Measurements from ENCODE around the gene ZNF831. TPM values are rescaled to one million over a fixed set of nuclear protein-coding genes. Genes with fewer than 3 reads are reported as not detected.

ZNF831 gene
- total and polyA plus RNA-seq, 4 experiments from 2014 or later: 7.8 to 49.0 (median 29.5) TPM

DNA sequence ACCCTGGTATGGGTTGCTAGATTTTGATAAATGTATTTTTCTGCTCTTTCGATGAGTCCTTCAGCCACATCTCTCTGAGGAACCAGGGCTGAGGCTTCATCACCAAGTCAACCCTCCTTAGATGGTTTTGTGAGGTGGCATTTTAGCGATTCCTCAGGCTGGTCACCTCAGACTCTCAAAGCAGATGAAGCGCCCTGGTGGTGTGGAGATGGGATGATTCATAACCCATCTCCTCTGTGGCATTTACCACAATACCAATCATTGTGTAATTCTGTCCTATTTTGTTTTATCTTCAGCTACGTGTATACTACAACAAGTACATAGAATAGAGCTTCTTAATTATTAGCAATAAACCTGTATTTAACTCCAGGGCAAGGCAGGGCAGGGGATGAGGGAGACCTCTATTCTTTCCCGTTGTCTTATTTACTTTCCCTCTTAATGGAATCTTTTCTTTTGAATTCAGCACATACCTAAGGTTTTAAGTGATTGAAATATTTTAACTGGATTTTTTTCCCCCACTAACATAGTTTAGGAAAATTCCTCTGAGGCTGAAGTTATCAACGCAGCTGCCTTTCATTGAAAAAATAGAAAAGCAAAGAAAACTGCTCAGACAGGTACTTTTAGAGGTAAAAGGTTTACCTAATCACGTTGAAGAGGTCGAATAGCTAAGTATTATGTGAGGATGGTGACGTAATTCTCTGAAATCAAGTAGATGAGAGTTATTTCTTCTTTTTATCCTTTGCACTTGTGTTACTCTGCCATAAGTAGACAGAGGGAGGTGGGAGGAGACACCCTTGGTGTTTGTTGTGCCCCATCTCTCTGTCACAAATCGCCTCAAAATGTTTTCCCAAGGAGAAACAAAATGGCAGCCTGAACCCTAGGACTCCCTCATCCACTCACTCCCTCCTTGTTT lies 79.3 kb downstream of the ZNF831 start:
- Mint-ChIP-seq H3K36me3 (peaks cover 52 to 72% of the 10 kb centered on the region in 2 donors), H3K9me3 (no peaks in the 10 kb centered on the region), H3K4me3 (peak overlapping the region in 1 of 8 donors; percentile 4), H3K4me1 (peaks cover 6 to 15% (median 8%) of the 10 kb centered on the region in 4 donors), H3K27me3 (no peaks in the 10 kb centered on the region), H3K27ac (peak overlapping the region in 5 of 7 donors; percentile 3 to 73 (median 46))
- POLR2A ChIA-PET (ENCODE audit: partially characterized antibody): interaction anchor here (1.7 kb wide), 1 partner anchor 11 kb away, joined by 6 read pairs; no protein-coding TSS in a partner anchor
- peak in 1 of 5 donors; percentile 52 for DNase-seq
- intact Hi-C loops (cut with micrococcal nuclease): no loop called here
- Histone ChIP-seq H3K4me1 (ENCODE audit: insufficient read depth, low read length) (no peaks in the 10 kb centered on the region), H3K36me3 (ENCODE audit: insufficient read depth, low read length) (peaks cover 16% of the 10 kb centered on the region), H3K27me3 (ENCODE audit: insufficient read depth, low read length) (no peaks in the 10 kb centered on the region), H3K4me3 (ENCODE audit: low read length in 2 of 2) (no peak overlapping the region), H3K9me3 (ENCODE audit: control insufficient read depth in 1 of 2, low read length in 2 of 2) (no peaks in the 10 kb centered on the region), H3K27ac (ENCODE audit: low read depth, low read length) (no peak overlapping the region)
- CTCF ChIA-PET (ENCODE audit: partially characterized antibody): no interaction called here

DNA sequence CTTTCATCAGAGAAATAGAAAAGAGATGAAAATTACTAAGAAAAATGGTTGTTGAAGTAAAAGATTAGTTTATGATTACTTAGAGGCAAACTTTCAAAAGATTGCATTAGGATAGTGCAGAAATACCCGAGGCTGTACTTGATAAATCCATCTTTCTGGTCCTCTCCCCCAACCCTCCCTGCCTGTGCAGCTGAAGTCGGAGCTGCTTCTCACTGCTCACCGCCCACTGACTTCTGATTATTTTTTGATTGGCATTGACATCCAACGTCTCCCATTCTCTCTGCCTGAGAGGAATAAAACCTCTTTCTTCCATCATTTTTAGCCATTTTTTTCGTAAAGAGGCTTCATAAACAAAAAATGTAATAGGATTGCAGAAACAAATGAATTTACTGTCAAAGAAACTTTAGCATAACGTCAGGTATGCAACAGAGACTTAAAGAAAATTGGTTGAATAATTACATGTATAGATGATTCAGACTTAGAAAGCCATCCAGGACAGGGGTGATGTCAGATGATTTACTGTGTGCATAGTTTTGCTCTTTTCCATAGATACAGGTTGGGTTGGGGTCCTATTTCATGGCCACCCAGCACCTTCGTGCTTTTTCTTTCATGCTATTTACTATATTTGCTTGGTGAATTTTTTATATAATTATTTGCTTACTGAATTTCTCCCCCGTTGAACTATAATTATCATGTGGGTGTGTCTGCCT lies 83.2 kb downstream of the ZNF831 start:
- H3K4me3 Mint-ChIP-seq: no peak overlapping the region
- H3K9me3 Mint-ChIP-seq: peaks cover 0 to 10% (median 3%) of the 10 kb centered on the region in 8 donors
- no peak overlapping the region for H3K27ac ChIP-seq (ENCODE audit: low read depth, low read length)
- no peak for DNase-seq
- H3K4me1 ChIP-seq (ENCODE audit: insufficient read depth, low read length): peaks cover 11% of the 10 kb centered on the region
- ChIA-PET POLR2A (ENCODE audit: partially characterized antibody) (interaction anchor here (0.8 kb wide), 1 partner anchor 124 kb away, joined by 3 read pairs; no protein-coding TSS in a partner anchor), CTCF (ENCODE audit: partially characterized antibody) (no interaction called here)
- H3K27me3 ChIP-seq (ENCODE audit: insufficient read depth, low read length): no peaks in the 10 kb centered on the region
- intact Hi-C loops (cut with micrococcal nuclease): no loop called here
- H3K36me3 Mint-ChIP-seq: peaks cover 64 to 74% of the 10 kb centered on the region in 2 donors
- peak overlapping the region in 1 of 7 donors; percentile 70 for H3K27ac Mint-ChIP-seq
- no peaks in the 10 kb centered on the region for H3K27me3 Mint-ChIP-seq
- H3K4me3 ChIP-seq (ENCODE audit: low read length in 2 of 2): no peak overlapping the region
- H3K36me3 ChIP-seq (ENCODE audit: insufficient read depth, low read length): peaks cover 16% of the 10 kb centered on the region
- H3K9me3 ChIP-seq (ENCODE audit: control insufficient read depth in 1 of 2, low read length in 2 of 2): no peaks in the 10 kb centered on the region
- H3K4me1 Mint-ChIP-seq: peaks cover 8 to 35% (median 25%) of the 10 kb centered on the region in 4 donors

DNA sequence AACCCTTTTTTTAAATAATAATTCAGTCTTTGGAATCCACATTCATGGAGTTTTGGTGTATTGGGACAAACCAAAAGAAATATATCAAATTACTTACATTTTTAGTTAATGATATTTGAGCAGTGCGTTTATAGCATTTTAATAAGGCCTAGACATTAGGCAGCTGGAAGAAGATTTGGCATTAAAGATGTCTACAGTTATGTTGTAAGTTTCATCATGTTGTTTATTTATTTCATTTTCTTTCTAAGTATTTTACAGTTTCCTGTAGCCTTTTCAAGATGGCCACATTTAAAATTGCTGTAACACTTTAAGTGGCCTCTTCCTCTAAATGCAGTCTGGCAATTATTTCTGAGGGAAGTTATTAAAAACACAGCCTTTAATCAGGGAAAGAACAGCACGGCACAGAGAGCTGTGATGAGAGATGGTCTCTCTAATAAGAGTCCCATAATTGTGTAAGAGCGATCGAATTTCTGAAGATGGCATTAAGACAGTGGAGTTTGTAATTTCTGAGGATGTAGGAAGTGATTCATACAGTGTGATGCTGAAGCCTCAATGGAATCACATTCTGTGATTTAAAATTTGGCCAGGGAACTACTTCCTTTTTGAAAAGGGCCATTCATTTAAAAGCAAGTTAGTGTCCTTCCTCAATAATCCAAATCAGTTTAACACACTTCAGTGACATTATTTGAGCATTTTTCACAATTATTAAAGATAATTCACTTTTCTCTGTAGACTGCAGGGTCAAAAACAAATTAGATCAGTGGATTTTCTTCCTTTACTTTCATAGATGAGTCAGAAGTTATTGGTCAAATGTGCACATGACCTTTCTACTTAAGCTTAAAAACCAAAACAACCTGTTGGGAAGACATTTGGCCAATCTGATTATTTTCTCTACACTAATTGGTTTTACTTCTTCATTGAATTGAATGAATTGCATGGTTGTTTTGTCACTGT lies 84.4 kb downstream of the ZNF831 start:
- peaks cover 22% of the 10 kb centered on the region for H3K4me1 ChIP-seq (ENCODE audit: insufficient read depth, low read length)
- no peaks in the 10 kb centered on the region for H3K27me3 Mint-ChIP-seq
- no peak overlapping the region for H3K4me3 Mint-ChIP-seq
- no peaks in the 10 kb centered on the region for H3K27me3 ChIP-seq (ENCODE audit: insufficient read depth, low read length)
- no peaks in the 10 kb centered on the region for H3K9me3 ChIP-seq (ENCODE audit: control insufficient read depth in 1 of 2, low read length in 2 of 2)
- intact Hi-C loops (cut with micrococcal nuclease): no loop called here
- H3K27ac Mint-ChIP-seq: peak overlapping the region in 2 of 7 donors; percentile 30 to 55
- peaks cover 64 to 70% of the 10 kb centered on the region in 2 donors for H3K36me3 Mint-ChIP-seq
- POLR2A ChIA-PET (ENCODE audit: partially characterized antibody): interaction anchor here (0.8 kb wide), 1 partner anchor 125 kb away, joined by 3 read pairs; no protein-coding TSS in a partner anchor
- no peak for DNase-seq
- no peak overlapping the region for H3K27ac ChIP-seq (ENCODE audit: low read depth, low read length)
- peaks cover 17 to 39% (median 32%) of the 10 kb centered on the region in 4 donors for H3K4me1 Mint-ChIP-seq
- H3K36me3 ChIP-seq (ENCODE audit: insufficient read depth, low read length): peaks cover 16% of the 10 kb centered on the region
- peaks cover 0 to 10% (median 5%) of the 10 kb centered on the region in 8 donors for H3K9me3 Mint-ChIP-seq
- CTCF ChIA-PET (ENCODE audit: partially characterized antibody): interaction anchor here (0.9 kb wide), 1 partner anchor 9 kb away, joined by 3 read pairs; no protein-coding TSS in a partner anchor
- no peak overlapping the region for H3K4me3 ChIP-seq (ENCODE audit: low read length in 2 of 2)

DNA sequence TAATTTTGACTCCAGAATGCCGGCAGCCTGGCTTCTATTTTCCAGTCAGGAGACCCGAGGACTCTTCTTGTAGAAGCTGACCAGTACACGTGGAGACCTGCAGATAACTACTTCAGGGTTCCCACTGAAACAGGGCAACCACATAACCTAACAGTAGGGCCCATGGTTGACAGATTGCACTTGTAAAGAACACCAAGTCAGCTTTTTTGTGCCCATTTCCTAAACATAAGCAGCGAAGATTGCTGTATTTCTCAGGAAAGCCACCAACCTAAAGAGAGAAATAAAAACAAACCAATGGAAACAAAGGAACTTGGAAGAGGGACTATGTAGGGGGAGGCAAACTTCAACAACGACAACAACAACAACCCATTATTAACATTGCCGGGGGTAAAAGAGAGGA lies 86.7 kb downstream of the ZNF831 start:
- DNase-seq: no peak
- Mint-ChIP-seq H3K27me3 (no peaks in the 10 kb centered on the region), H3K9me3 (peaks cover 0 to 10% (median 5%) of the 10 kb centered on the region in 8 donors), H3K36me3 (peaks cover 70 to 71% of the 10 kb centered on the region in 2 donors), H3K4me1 (peaks cover 34 to 61% (median 50%) of the 10 kb centered on the region in 4 donors), H3K4me3 (peak overlapping the region in 1 of 8 donors; percentile 18), H3K27ac (peak overlapping the region in 5 of 7 donors; percentile 43 to 91 (median 65))
- no peaks in the 10 kb centered on the region for H3K9me3 ChIP-seq (ENCODE audit: control insufficient read depth in 1 of 2, low read length in 2 of 2)
- peaks cover 14% of the 10 kb centered on the region for H3K36me3 ChIP-seq (ENCODE audit: insufficient read depth, low read length)
- no peak overlapping the region for H3K27ac ChIP-seq (ENCODE audit: low read depth, low read length)
- POLR2A ChIA-PET (ENCODE audit: partially characterized antibody): no interaction called here
- H3K4me1 ChIP-seq (ENCODE audit: insufficient read depth, low read length): peaks cover 45% of the 10 kb centered on the region
- intact Hi-C loops (cut with micrococcal nuclease): no loop called here
- CTCF ChIA-PET (ENCODE audit: partially characterized antibody): no interaction called here
- H3K27me3 ChIP-seq (ENCODE audit: insufficient read depth, low read length): no peaks in the 10 kb centered on the region
- H3K4me3 ChIP-seq (ENCODE audit: low read length in 2 of 2): no peak overlapping the region

DNA sequence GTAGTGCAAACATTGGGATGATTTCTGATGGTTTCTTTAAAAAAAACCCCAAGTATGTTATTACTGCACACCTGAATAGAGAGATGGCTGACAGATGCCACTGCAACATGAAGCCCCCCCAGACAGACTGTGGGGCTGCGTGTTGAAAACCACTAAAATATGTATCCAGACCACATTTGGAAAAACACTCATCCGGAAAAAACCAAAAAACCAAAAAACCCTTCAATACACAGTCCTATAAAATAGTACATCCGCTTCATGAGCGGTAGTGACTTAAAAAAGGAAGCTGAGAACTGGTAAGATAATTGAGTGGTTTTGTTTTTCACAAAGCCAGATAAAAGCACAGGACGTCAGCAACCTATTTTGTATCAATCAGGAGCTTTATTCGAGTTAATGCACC lies 89.7 kb downstream of the ZNF831 start:
- Histone ChIP-seq H3K9me3 (ENCODE audit: control insufficient read depth in 1 of 2, low read length in 2 of 2) (no peaks in the 10 kb centered on the region), H3K4me3 (ENCODE audit: low read length in 2 of 2) (peak overlapping the region in 1 of 2 donors; percentile 27), H3K27me3 (ENCODE audit: insufficient read depth, low read length) (no peaks in the 10 kb centered on the region), H3K4me1 (ENCODE audit: insufficient read depth, low read length) (peaks cover 74% of the 10 kb centered on the region), H3K36me3 (ENCODE audit: insufficient read depth, low read length) (peaks cover 8% of the 10 kb centered on the region), H3K27ac (ENCODE audit: low read depth, low read length) (peak overlapping the region; percentile 42)
- H3K36me3 Mint-ChIP-seq: peaks cover 58 to 63% of the 10 kb centered on the region in 2 donors
- intact Hi-C loops (cut with micrococcal nuclease): no loop called here
- POLR2A ChIA-PET (ENCODE audit: partially characterized antibody): interaction anchor here (0.6 to 2.0 kb wide), 21 partner anchors 9 to 1855 kb away, joined by 3 to 12 read pairs (median 4); partner anchors contain the start of genes ATP5F1E and ZBP1
- no peaks in the 10 kb centered on the region for H3K27me3 Mint-ChIP-seq
- H3K4me1 Mint-ChIP-seq: peaks cover 42 to 87% (median 64%) of the 10 kb centered on the region in 4 donors
- peak overlapping the region; percentile 46 to 78 (median 68) for H3K4me3 Mint-ChIP-seq
- H3K27ac Mint-ChIP-seq: peak overlapping the region; percentile 88 to 98 (median 94)
- peaks cover 0 to 10% (median 5%) of the 10 kb centered on the region in 8 donors for H3K9me3 Mint-ChIP-seq
- DNase-seq: peak; percentile 52 to 62 (median 59)
- CTCF ChIA-PET (ENCODE audit: partially characterized antibody): interaction anchor here (1.1 to 1.3 kb wide), 2 partner anchors 22 to 27 kb away, joined by 3 read pairs; no protein-coding TSS in a partner anchor

DNA sequence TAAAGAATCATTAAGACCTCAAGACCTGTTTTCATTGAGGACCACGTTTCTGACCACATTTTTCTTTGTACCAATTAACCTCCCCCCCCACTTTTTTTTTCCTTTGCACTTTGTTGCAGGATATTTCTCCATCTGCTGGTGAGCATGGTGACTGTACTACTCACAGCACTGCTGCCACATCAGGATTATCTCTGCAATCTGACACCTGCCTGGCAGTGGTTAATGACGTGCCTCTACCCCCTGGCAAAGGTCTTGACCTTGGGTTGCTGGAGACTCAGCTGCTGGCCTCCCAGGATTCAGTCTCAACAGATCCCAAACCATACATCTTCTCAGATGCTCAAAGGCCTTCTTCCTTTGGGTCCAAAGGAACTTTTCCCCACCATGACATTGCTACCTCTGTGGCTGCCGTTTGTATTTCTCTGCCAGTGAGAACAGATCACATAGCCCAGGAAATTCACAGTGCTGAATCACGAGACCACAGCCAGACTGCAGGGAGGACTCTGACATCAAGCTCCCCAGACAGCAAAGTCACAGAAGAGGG lies 90.2 kb downstream of the ZNF831 start:
- CTCF ChIA-PET (ENCODE audit: partially characterized antibody): interaction anchor here (1.1 to 1.3 kb wide), 2 partner anchors 21 to 28 kb away, joined by 3 read pairs; no protein-coding TSS in a partner anchor
- H3K4me1 ChIP-seq (ENCODE audit: insufficient read depth, low read length): peaks cover 80% of the 10 kb centered on the region
- peak overlapping the region; percentile 88 to 98 (median 94) for H3K27ac Mint-ChIP-seq
- H3K27me3 Mint-ChIP-seq: no peaks in the 10 kb centered on the region
- H3K36me3 ChIP-seq (ENCODE audit: insufficient read depth, low read length): peaks cover 8% of the 10 kb centered on the region
- H3K4me3 ChIP-seq (ENCODE audit: low read length in 2 of 2): peak overlapping the region in 1 of 2 donors; percentile 27
- H3K9me3 Mint-ChIP-seq: peaks cover 0 to 10% (median 5%) of the 10 kb centered on the region in 8 donors
- peaks cover 53 to 58% of the 10 kb centered on the region in 2 donors for H3K36me3 Mint-ChIP-seq
- H3K4me3 Mint-ChIP-seq: peak overlapping the region; percentile 2 to 78 (median 68)
- DNase-seq: peak; percentile 22 to 78 (median 41)
- H3K4me1 Mint-ChIP-seq: peaks cover 46 to 89% (median 67%) of the 10 kb centered on the region in 4 donors
- POLR2A ChIA-PET (ENCODE audit: partially characterized antibody): interaction anchor here (0.6 to 2.0 kb wide), 23 partner anchors 8 to 1856 kb away, joined by 3 to 12 read pairs (median 3); partner anchors contain the start of genes ATP5F1E, STX16 and ZBP1
- peak overlapping the region; percentile 42 for H3K27ac ChIP-seq (ENCODE audit: low read depth, low read length)
- intact Hi-C loops (cut with micrococcal nuclease): no loop called here
- H3K27me3 ChIP-seq (ENCODE audit: insufficient read depth, low read length): no peaks in the 10 kb centered on the region
- H3K9me3 ChIP-seq (ENCODE audit: control insufficient read depth in 1 of 2, low read length in 2 of 2): no peaks in the 10 kb centered on the region

Measured in CD4-positive, alpha-beta memory T cell (primary cell).